ENCODE results near the gene FARS2.

The FARS2 gene

GRCh38 chr6:5605937-5606336 is 344.6 kb downstream of the FARS2 start:
- no peak for TF ChIP-seq CTCF (IDR thresholded peaks at IDR 0.05; ENCODE audit: low read depth, low read length, missing control alignments)
- H3K4me3 ChIP-seq (ENCODE audit: low read depth, low read length) = no peak overlapping the region
- no peak for DNase-seq (ENCODE audit: low read depth)

- no peak overlapping the region for H3K4me3 ChIP-seq (ENCODE audit: low read depth, low read length)
- DNase-seq (ENCODE audit: low read depth) = no peak
- no peak for TF ChIP-seq CTCF (IDR thresholded peaks at IDR 0.05; ENCODE audit: low read depth, low read length, missing control alignments)
Observed at GRCh38 chr6:5606546-5606945, 345.2 kb downstream of the FARS2 start.

GRCh38 chr6:5610640-5611039 is 349.3 kb downstream of the FARS2 start:
- no peak for TF ChIP-seq CTCF (IDR thresholded peaks at IDR 0.05; ENCODE audit: low read depth, low read length, missing control alignments)
- no peak overlapping the region for H3K4me3 ChIP-seq (ENCODE audit: low read depth, low read length)
- DNase-seq (ENCODE audit: low read depth) = no peak

- no peak for TF ChIP-seq CTCF (IDR thresholded peaks at IDR 0.05; ENCODE audit: low read depth, low read length, missing control alignments)
- no peak overlapping the region for H3K4me3 ChIP-seq (ENCODE audit: low read depth, low read length)
- DNase-seq (ENCODE audit: low read depth) = no peak
Observed at GRCh38 chr6:5617179-5617578, 355.9 kb downstream of the FARS2 start.

- no peak overlapping the region for H3K4me3 ChIP-seq (ENCODE audit: low read depth, low read length)
- TF ChIP-seq CTCF (IDR thresholded peaks at IDR 0.05; ENCODE audit: low read depth, low read length, missing control alignments) = no peak
Observed at GRCh38 chr6:5619249-5619648, 357.9 kb downstream of the FARS2 start.

GRCh38 chr6:5622276-5623005 is 361.1 kb downstream of the FARS2 start:
- H3K4me3 ChIP-seq (ENCODE audit: low read depth, low read length) = no peak overlapping the region
- TF ChIP-seq CTCF (IDR thresholded peaks at IDR 0.05; ENCODE audit: low read depth, low read length, missing control alignments) = no peak
- no peak for DNase-seq (ENCODE audit: low read depth)

More at GRCh38 chr6:5619249-5619648, 357.9 kb downstream of the FARS2 start:
- peak; percentile 34 for DNase-seq (ENCODE audit: low read depth)

- no peak for TF ChIP-seq CTCF (IDR thresholded peaks at IDR 0.05; ENCODE audit: low read depth, low read length, missing control alignments)
- no peak overlapping the region for H3K4me3 ChIP-seq (ENCODE audit: low read depth, low read length)
- no peak for DNase-seq (ENCODE audit: low read depth)
Observed at GRCh38 chr6:5623769-5624168, 362.5 kb downstream of the FARS2 start.

Data from GM12864 (cell line).